Measurements from ENCODE around the gene FBXL17.

GRCh38 chr5:107861565-107861964, 520.3 kb downstream of the FBXL17 start:
- TF ChIP-seq CTCF (IDR thresholded peaks at IDR 0.05; ENCODE audit: insufficient read depth, low read depth, low read length) (no peak), EZH2 (IDR thresholded peaks at IDR 0.05; ENCODE audit: insufficient read depth, low read length) (no peak)
